Karpas-422 (cell line): ENCODE results near the gene PDZD4. TPM values are rescaled to one million over a fixed set of nuclear protein-coding genes. Genes with fewer than 3 reads are reported as not detected.

ENCODE experiments used
- DNase-seq: peaks from one replicate; pipeline ENCODE4 v3.0.0-alpha.2; 2015
- H2AFZ ChIP-seq: fragments of 200-600 bp; sonication (generic); 2 replicates; pipeline ENCODE4 v1.6.1; 2014; ENCODE audit warnings: antibody characterized with exemption, low read length, mixed read lengths
- H3K27ac ChIP-seq: fragments of 200-600 bp; sonication (generic); 2 replicates; pipeline ENCODE4 v1.5.1; 2014; ENCODE audit warnings: mild to moderate bottlenecking, low read length, moderate library complexity
- H3K27me3 ChIP-seq: fragments of 200-600 bp; sonication (generic); 2 replicates; pipeline ENCODE4 v1.6.1; 2014; ENCODE audit warnings: low read length, mixed read lengths
- H3K36me3 ChIP-seq: fragments of 200-600 bp; sonication (generic); 2 replicates; pipeline ENCODE4 v1.6.1; 2014; ENCODE audit warnings: low read length, mixed read lengths; ENCODE audit not compliant: insufficient read depth
- H3K4me1 ChIP-seq: fragments of 200-600 bp; sonication (generic); 2 replicates; pipeline ENCODE4 v1.6.1; 2014; ENCODE audit warnings: mild to moderate bottlenecking, low read length, mixed read lengths
- H3K4me2 ChIP-seq: fragments of 200-600 bp; sonication (generic); 2 replicates; pipeline ENCODE4 v1.6.1; 2014; ENCODE audit warnings: low read length, low read depth, mild to moderate bottlenecking; ENCODE audit not compliant: poor library complexity, severe bottlenecking
- H3K4me3 ChIP-seq: fragments of 200-600 bp; sonication (generic); 2 replicates; pipeline ENCODE4 v1.5.1; 2014; ENCODE audit warnings: mild to moderate bottlenecking, antibody characterized with exemption, low read length, mixed read lengths
- H3K79me2 ChIP-seq: fragments of 200-600 bp; sonication (generic); 2 replicates; pipeline ENCODE4 v1.6.1; 2014; ENCODE audit warnings: mild to moderate bottlenecking, low read length, mixed read lengths
- H3K9ac ChIP-seq: fragments of 200-600 bp; sonication (generic); 2 replicates; pipeline ENCODE4 v1.6.0; 2014; ENCODE audit warnings: low read length
- H3K9me2 ChIP-seq: fragments of 200-600 bp; sonication (generic), shearing (Covaris generic); replicated peaks from 2 replicates; pipeline ENCODE4 v1.6.0; 2014; ENCODE audit warnings: mild to moderate bottlenecking, low read length, moderate library complexity; ENCODE audit not compliant: insufficient read depth
- H3K9me3 ChIP-seq: fragments of 300-700, 200-600 bp; sonication (generic); 2 replicates; pipeline ENCODE4 v1.6.1; 2014; ENCODE audit warnings: low read length, mixed read lengths
- H4K20me1 ChIP-seq: fragments of 200-600 bp; sonication (generic); 2 replicates; pipeline ENCODE4 v1.6.1; 2014; ENCODE audit warnings: mild to moderate bottlenecking, antibody characterized with exemption, low read length, low read depth; ENCODE audit not compliant: insufficient read depth
- total RNA-seq: library from RNA; depleted of rRNA; stranded (reverse); fragments of >200 nt; shearing (Covaris generic); gene quantifications from 2 replicates; pipeline ENCODE4 v1.2.3, GENCODE V29; 2014; ENCODE audit warnings: low replicate concordance

PDZD4 gene
- total RNA-seq, 1 experiment from 2014 or later = not detected

- H3K4me1 ChIP-seq = no peaks in the 10 kb centered on the region
- no peaks in the 10 kb centered on the region for H3K27me3 ChIP-seq
- no peak overlapping the region for H3K9ac ChIP-seq
- H2AFZ ChIP-seq = no peak overlapping the region
- H3K9me2 ChIP-seq = no peaks in the 10 kb centered on the region
- no peak overlapping the region for H3K4me2 ChIP-seq
- no peak for DNase-seq
- no peak overlapping the region for H3K27ac ChIP-seq
- H3K4me3 ChIP-seq = no peak overlapping the region
- no peaks in the 10 kb centered on the region for H3K9me3 ChIP-seq
- H3K79me2 ChIP-seq = no peaks in the 10 kb centered on the region
- H3K36me3 ChIP-seq = no peaks in the 10 kb centered on the region
- H4K20me1 ChIP-seq = no peaks in the 10 kb centered on the region
Measured at GRCh38 chrX:153864561-153865320, 34.4 kb upstream of the PDZD4 start.

DNA sequence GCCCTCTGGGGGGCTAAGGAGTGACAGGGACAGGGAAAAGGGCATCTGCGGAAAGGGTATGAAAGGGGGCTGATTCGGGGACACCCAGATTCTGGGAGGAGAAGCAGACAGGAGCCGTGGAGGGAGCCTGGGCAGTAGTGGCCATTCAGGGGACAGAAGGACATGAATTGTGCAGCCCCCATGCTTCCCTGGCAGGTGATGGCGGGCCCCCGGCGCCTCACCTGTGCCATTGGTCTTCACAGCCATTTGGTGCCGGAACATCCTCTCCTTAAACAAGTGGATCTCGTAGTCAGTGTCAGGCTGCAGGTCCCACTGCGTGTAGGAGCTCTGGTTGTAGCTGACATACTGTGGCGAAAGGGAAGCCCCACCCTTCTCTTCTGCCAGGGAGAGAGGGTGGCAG is 33.8 kb upstream of the PDZD4 start:
- Histone ChIP-seq H3K9me2 (no peaks in the 10 kb centered on the region), H3K27me3 (no peaks in the 10 kb centered on the region), H3K4me1 (no peaks in the 10 kb centered on the region), H3K9me3 (no peaks in the 10 kb centered on the region), H3K4me2 (no peak overlapping the region), H3K27ac (no peak overlapping the region), H3K36me3 (no peaks in the 10 kb centered on the region), H3K79me2 (no peaks in the 10 kb centered on the region), H3K4me3 (no peak overlapping the region), H2AFZ (no peak overlapping the region), H4K20me1 (no peaks in the 10 kb centered on the region), H3K9ac (no peak overlapping the region)
- DNase-seq = no peak

- H2AFZ ChIP-seq = no peak overlapping the region
- H3K79me2 ChIP-seq = no peaks in the 10 kb centered on the region
- DNase-seq = no peak
- H3K27ac ChIP-seq = no peak overlapping the region
- H3K36me3 ChIP-seq = no peaks in the 10 kb centered on the region
- no peak overlapping the region for H3K4me2 ChIP-seq
- H3K4me1 ChIP-seq = no peaks in the 10 kb centered on the region
- H3K9me2 ChIP-seq = no peaks in the 10 kb centered on the region
- no peak overlapping the region for H3K9ac ChIP-seq
- no peaks in the 10 kb centered on the region for H3K27me3 ChIP-seq
- no peak overlapping the region for H3K4me3 ChIP-seq
- H4K20me1 ChIP-seq = no peaks in the 10 kb centered on the region
- H3K9me3 ChIP-seq = no peaks in the 10 kb centered on the region
Measured at GRCh38 chrX:153863251-153863991, 33.1 kb upstream of the PDZD4 start.

DNA sequence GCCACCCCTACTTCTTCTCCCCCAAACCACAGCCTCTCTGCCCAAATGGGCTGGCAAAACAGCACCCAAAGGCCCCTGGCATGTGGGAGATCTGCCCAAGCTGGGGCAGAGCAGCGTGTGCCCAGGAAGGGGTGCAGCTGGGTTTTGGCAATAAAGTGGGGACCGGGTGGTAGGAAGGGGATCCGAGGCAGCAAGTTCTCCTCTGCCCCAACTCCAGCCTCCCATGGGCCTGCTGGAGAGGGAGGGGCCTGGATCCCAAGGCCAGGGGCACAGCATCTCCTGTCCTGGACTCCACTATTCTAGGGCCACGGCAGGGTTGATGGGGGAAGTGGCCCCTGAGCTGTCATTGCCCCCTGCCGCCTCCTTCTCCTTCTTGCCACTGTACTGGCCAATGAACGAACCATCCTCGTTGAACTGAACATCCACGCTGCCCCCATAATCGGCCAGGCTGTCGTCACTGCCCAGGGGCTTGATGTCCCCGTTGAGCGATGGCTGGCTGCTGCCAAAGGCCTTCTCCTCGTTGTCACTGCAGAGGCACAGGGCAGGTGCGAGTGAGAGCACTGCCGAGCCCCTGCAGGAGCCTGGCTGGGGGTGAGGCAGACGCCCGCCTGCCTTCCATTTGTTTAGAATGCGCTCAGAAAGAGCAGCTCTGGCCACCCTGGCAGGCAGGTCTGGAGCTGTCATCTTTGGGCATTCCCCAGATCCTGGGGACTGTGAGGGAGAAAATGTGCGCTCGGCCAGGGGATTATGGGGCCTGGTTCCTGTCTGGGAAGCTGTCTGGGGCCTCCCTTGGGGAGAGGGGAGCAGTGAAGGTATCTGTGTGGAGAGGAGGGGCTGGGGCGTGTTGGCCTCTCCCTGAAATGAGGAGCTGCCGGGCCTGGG is 32.3 kb upstream of the PDZD4 start:
- Histone ChIP-seq H4K20me1 (no peaks in the 10 kb centered on the region), H3K4me2 (no peak overlapping the region), H3K79me2 (no peaks in the 10 kb centered on the region), H3K27me3 (no peaks in the 10 kb centered on the region), H2AFZ (no peak overlapping the region), H3K9me2 (no peaks in the 10 kb centered on the region), H3K36me3 (no peaks in the 10 kb centered on the region), H3K4me1 (no peaks in the 10 kb centered on the region), H3K4me3 (no peak overlapping the region), H3K27ac (no peak overlapping the region), H3K9me3 (no peaks in the 10 kb centered on the region), H3K9ac (no peak overlapping the region)
- DNase-seq = no peak

- no peak for DNase-seq
- Histone ChIP-seq H3K27me3 (no peaks in the 10 kb centered on the region), H2AFZ (no peak overlapping the region)
Measured at GRCh38 chrX:153861733-153862310, 31.5 kb upstream of the PDZD4 start.

GRCh38 chrX:153861151-153861550 is 30.8 kb upstream of the PDZD4 start:
- H3K27me3 ChIP-seq = no peaks in the 10 kb centered on the region
- H3K36me3 ChIP-seq = no peaks in the 10 kb centered on the region
- H3K9me3 ChIP-seq = no peaks in the 10 kb centered on the region
- H3K9ac ChIP-seq = no peak overlapping the region
- H3K9me2 ChIP-seq = no peaks in the 10 kb centered on the region
- no peak overlapping the region for H3K27ac ChIP-seq
- no peak overlapping the region for H3K4me3 ChIP-seq
- DNase-seq = no peak
- H4K20me1 ChIP-seq = no peaks in the 10 kb centered on the region
- no peaks in the 10 kb centered on the region for H3K4me1 ChIP-seq
- no peak overlapping the region for H2AFZ ChIP-seq
- no peak overlapping the region for H3K4me2 ChIP-seq
- no peaks in the 10 kb centered on the region for H3K79me2 ChIP-seq

More at GRCh38 chrX:153861733-153862310, 31.5 kb upstream of the PDZD4 start:
- no peak overlapping the region for H3K9ac ChIP-seq
- no peaks in the 10 kb centered on the region for H3K4me1 ChIP-seq
- H4K20me1 ChIP-seq = no peaks in the 10 kb centered on the region
- no peaks in the 10 kb centered on the region for H3K36me3 ChIP-seq
- no peak overlapping the region for H3K27ac ChIP-seq
- H3K9me2 ChIP-seq = no peaks in the 10 kb centered on the region
- no peaks in the 10 kb centered on the region for H3K79me2 ChIP-seq
- H3K4me3 ChIP-seq = no peak overlapping the region
- H3K9me3 ChIP-seq = no peaks in the 10 kb centered on the region
- H3K4me2 ChIP-seq = no peak overlapping the region

- no peaks in the 10 kb centered on the region for H3K4me1 ChIP-seq
- DNase-seq = no peak
- H3K9me2 ChIP-seq = no peaks in the 10 kb centered on the region
- no peak overlapping the region for H3K4me2 ChIP-seq
- no peak overlapping the region for H2AFZ ChIP-seq
- no peak overlapping the region for H3K27ac ChIP-seq
- H3K9ac ChIP-seq = no peak overlapping the region
- no peaks in the 10 kb centered on the region for H4K20me1 ChIP-seq
- no peak overlapping the region for H3K4me3 ChIP-seq
- H3K27me3 ChIP-seq = no peaks in the 10 kb centered on the region
- H3K36me3 ChIP-seq = no peaks in the 10 kb centered on the region
- no peaks in the 10 kb centered on the region for H3K9me3 ChIP-seq
- H3K79me2 ChIP-seq = no peaks in the 10 kb centered on the region
Measured at GRCh38 chrX:153857348-153857903, 27.1 kb upstream of the PDZD4 start.
